Measurements from ENCODE around the gene INTS11.

The INTS11 gene

GRCh38 chr1:1312450-1313314 is 11.8 kb downstream of the INTS11 start:
- no peak for DNase-seq

- no peak for DNase-seq
Observed at GRCh38 chr1:1311107-1312104, 13.1 kb downstream of the INTS11 start.

DNA sequence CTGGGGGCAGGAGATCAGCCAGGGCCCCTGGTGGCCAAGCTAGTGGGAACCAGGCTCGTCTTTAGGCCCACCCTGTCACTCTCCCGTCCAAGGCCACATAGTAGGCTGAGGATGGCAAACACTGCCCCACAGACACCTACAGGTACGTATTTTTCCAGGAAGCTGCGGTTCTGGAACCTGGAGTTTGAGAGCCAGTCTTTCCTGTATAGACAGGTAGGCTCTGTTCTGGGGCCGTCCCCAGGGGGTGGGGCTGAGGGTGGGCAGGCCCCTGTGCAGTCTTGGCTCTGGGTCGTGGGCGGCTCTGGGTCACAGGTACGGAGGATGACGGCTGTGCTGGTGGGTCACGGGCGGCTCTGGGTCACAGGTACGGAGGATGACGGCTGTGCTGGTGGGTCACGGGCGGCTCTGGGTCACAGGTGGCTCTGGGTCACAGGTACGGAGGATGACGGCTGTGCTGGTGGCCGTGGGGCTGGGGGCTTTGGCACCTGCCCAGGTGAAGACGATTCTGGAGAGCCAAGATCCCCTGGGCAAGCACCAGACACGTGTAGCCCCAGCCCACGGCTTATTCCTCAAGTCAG is 13.9 kb downstream of the INTS11 start:
- DNase-seq = no peak

DNA sequence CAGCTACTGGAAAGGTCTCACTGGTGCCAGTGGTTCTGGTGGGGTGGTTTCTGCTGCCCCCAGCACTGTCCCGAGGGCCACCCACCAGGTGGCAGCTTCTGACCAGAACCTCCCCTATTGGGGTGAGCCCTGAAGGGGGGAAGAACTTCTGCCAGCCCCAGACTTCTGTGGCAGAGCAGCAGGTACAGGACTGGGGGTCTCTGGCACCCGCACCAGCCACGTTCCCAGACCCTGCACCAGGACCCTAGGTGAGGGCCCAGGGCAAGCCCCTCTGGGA is 14.4 kb downstream of the INTS11 start:
- no peak for DNase-seq

- DNase-seq = peak in 1 of 2 donors; percentile 19
Observed at GRCh38 chr1:1309251-1310108, 15.0 kb downstream of the INTS11 start.

DNA sequence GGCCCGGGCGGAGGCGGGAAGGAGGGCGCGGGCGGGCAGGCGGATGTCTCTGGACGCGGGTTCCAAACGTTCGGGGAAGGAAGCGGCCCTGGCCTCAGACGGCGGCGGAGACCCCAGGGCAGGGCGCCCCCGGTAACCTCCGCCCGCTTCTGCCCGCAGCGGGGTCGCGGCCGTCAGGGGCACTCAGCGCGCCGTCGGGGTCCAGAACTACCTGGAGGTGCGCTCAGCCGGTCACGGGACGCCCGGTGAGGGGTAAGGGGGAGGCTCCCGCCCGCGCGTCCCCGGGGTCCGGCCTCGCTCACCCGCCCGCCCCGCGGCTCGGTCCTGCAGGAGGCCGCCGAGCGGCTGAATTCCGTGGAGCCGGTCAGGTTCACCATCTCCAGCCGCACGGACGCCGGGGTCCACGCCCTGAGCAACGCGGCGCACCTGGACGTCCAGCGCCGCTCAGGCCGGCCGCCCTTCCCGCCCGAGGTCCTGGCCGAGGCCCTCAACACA is 15.7 kb downstream of the INTS11 start:
- no peak for DNase-seq

DNA sequence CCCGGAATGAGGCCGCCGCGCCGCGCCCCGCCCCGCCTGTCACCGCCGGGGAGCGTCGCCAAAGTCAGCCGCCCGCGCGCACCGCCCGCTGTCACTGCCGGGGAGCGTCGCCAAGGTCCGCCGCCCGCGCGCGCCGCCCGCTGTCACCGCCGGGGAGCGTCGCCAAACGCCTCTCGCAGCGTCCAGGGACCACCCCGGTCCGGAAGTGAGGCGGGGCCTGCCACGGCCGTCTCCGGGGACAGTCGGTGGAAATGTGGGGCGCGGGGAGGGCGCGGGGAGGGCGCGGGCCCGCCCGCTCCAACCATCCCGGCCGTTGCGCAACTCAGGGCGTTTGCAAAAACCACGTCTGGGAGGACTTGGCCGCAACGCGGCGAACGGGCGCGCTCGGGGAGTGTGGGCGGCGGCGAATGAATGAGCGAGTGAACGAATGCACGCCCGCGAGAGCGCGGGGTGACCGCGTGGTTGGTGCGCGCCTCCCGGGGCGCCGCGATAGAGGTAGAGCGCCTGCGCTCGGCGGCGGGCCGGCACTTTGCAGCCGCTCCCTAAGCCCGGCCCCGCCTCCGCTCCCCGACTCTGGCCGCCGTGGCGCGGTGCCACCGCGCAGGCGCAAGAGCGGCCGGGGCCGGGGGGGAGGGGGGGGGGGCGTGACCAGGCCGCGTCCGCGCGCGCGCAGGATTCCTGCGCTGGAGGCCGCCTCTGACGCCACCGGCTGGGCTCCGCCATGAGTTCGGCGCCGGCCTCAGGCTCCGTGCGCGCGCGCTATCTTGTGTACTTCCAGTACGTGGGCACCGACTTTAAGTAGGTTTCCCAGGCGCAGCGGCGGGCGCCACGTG is 16.3 kb downstream of the INTS11 start, which contains the start of the genes ACAP3 and PUSL1:
Gene ACAP3, minus strand, starts transcription at position 8 of the 833 bp plus-strand sequence. CDS start 115 bp downstream, outside the sequence.
Gene PUSL1, plus strand, starts transcription at position 675 of the 833 bp plus-strand sequence. Its CDS starts 47 bp downstream, at position 722.
- DNase-seq = peak; percentile 89 to 94

DNA sequence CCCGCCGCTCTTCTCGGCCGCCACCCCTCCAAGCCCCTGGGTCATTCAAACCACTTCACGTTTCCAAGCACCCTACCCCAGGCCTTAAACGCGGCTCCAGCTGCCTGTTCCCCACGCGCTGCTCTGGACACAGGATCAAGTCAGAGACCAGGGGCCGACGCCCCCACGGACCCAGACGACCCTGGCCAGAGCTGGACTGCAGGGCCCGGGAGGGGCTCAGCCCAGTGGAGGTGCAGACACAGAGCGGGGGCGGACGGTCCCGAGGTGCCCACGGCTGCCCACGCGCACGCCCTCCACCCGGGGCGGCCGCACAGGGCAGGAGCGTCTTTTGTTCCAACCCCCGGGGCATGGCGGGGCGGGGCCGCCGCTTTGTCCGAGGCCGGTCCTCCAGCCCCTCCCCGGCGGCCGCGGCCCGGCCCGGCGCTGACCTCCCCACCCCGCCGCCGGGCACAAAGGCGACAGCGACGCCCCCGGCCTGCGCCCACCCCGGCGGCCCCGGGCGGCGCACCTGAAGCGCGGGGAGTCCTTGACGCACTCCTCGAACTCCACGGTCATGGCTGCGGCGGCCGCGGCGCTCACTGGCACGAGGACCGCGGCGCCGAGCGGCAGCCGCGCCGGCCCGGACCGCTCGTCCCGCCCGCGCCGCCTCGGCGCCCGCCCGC is 17.1 kb downstream of the INTS11 start:
- DNase-seq = peak; percentile 4 to 43

GRCh38 chr1:1306661-1307260 is 17.7 kb downstream of the INTS11 start:
- no peak for DNase-seq

- no peak for DNase-seq
Observed at GRCh38 chr1:1306070-1306660, 18.3 kb downstream of the INTS11 start.

- DNase-seq = peak; percentile 44 to 46
Observed at GRCh38 chr1:1305300-1306069, 19.0 kb downstream of the INTS11 start.

DNA sequence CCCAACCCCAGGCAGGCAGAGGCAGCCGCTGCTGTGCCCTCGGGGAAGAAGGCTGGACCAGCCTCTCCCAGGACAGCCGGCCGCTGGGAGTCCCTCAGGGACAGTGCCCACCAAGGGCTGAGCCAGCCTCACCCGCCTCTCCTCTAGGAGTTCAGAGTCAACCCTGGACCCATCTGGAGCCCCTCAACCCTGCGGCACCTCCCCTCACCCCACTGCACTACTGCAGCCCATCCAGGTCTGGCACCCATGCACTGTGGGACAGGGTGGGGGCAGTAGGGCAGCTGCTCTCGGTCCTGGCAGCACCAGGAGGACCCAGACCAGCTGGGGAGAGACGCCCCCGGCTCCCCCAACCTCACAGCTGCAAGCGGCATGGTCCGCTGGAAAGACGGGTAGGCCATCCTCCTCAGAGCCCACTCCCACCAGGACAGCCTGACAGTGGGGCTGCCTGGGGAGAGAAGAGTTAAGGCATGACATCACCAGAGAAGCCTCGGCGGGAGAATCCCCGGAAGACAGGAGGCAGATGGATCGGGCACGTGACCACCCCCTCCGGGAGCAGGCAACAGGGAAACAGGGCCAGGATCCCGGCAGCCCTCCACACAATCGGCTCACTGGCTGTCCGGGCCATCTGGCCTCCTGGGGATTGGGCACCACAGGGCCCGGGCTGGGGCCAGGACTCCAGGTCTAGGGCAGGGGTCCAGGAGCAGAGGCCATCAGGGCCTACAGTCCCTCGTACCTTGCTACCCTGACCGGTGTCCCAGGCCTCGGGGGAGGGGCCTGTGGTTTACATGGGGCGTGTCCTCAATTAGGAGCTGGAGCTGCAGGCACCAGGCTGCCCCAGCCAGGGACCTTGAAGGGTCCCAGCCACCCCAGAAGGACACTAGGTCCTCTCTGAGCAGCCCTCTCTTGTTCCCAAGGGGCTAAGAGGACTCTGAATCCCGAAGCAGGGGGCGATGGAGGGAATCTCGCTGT is 19.8 kb downstream of the INTS11 start:
- DNase-seq = peak in 1 of 2 donors; percentile 33

DNA sequence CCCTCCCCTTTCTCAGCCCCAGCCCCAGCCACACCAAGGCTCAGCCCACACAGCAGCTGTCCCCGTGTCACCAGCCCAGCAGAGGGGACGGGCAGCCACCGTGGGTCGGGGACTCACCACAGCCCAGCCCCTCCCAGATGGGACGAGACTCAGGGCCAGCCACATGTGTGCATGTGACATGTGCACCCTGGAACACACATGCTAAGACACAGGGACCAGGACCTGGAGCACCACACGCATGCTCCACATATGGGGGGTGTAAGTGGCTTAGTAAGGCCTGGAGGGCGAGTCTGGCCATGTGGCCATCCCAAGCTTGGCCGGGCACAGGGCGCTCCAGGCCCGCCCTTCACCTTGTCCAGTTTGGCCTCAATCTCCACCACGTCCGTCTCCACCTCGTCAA is 20.7 kb downstream of the INTS11 start:
- no peak for DNase-seq

DNA sequence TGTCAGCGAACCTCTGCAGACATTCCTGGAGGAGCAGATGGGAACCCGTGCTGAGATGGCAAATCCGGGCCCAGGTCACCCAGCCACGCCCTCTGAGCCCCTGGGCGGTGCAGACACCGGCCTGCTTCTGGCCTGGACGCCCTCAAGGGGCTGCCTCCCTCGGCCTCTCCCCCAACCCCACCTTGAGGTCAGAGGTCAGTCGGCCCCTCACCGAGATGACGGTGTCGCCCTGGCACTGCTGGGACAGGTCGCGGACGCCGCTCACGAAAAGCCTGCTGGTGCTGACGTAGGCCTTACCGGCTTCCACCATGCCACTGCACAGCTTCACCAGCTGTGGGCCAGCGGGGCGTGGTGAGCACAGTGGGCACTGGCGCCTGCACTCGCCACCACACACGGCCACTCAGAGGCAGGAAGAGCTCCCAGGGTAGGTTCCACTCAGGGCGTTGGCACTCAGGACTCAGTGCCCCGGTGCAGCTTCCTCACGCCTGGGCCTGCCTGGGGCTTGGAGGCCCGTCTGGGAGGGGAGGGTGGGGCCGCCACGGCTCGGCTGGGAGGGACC is 21.4 kb downstream of the INTS11 start:
- no peak for DNase-seq

DNA sequence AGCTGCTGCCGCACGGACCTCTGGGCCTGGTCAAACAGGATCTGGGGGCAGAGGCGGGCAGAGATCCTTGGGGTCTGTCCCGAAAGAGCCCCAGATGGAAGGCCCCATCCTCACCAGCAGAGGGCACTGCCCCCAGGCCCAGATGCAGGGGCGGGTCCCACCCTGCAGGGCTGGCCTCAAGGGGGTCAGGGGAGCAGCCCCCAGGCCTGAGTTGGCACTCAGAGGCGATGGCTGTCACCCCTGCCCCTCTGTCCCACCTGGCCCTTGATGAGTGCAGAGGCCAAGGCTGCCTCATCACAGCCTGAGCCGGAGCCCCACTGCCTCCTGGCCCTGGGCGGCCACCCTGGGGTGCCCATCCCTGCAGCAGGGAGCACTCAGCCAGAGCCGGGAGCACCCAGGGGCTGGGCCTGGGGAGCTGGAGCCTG is 22.4 kb downstream of the INTS11 start:
- no peak for DNase-seq

- DNase-seq = no peak
Observed at GRCh38 chr1:1300352-1300739, 24.1 kb downstream of the INTS11 start.

Data from inflammatory macrophage (primary cell).